Epithelial cell of proximal tubule (primary cell): ENCODE data around the gene TWSG1. TPM values are rescaled to one million over a fixed set of nuclear protein-coding genes. Genes with fewer than 3 reads are reported as not detected.
"Not testable (repeated sequence)": the region's sequence is repeated elsewhere in the genome, so short reads cannot be mapped to it uniquely, and the experiment has no call there.

Experiments used
- DNase-seq: peaks from one replicate; pipeline ENCODE4 v3.0.0-alpha.2; 2011; ENCODE audit warnings: low read depth
- H3K4me3 ChIP-seq: 2 replicates; pipeline ENCODE4 v1.5.1; 2011; ENCODE audit warnings: low read depth, mild to moderate bottlenecking, low read length
- CTCF ChIP-seq: conservative IDR thresholded peaks from 2 replicates; pipeline ENCODE4 v1.5.1; 2012; ENCODE audit warnings: low read depth, mild to moderate bottlenecking, low read length
- total RNA-seq: library from RNA; depleted of rRNA; stranded (reverse); fragments of >200 nt; gene quantifications from 2 replicates; pipeline ENCODE4 v1.2.3, GENCODE V29; 2015

TWSG1 gene
- total RNA-seq, 1 donor from 2014 or later, result 40.5 TPM

GRCh38 chr18:9431296-9431695, 96.7 kb downstream of the TWSG1 start:
- no peak overlapping the region for H3K4me3 ChIP-seq
- no peak for TF ChIP-seq CTCF
- DNase-seq, result no peak

- DNase-seq, H3K4me3 ChIP-seq: not testable (repeated sequence)
These were observed 98.5 kb downstream of the TWSG1 start for GRCh38 chr18:9433122-9433521.

GRCh38 chr18:9433671-9434121, 99.1 kb downstream of the TWSG1 start:
- TF ChIP-seq CTCF, result no peak
- H3K4me3 ChIP-seq, result no peak overlapping the region
- DNase-seq, result no peak

- DNase-seq, result no peak
- no peak for TF ChIP-seq CTCF
- no peak overlapping the region for H3K4me3 ChIP-seq
These were observed 99.6 kb downstream of the TWSG1 start for GRCh38 chr18:9434122-9434701.

GRCh38 chr18:9435041-9435440, 100.5 kb downstream of the TWSG1 start:
- TF ChIP-seq CTCF, result no peak
- no peak overlapping the region for H3K4me3 ChIP-seq
- no peak for DNase-seq

- H3K4me3 ChIP-seq, result no peak overlapping the region
- TF ChIP-seq CTCF, result no peak
- no peak for DNase-seq
These were observed 101.8 kb downstream of the TWSG1 start for GRCh38 chr18:9436206-9436929.

GRCh38 chr18:9437021-9437437, 102.5 kb downstream of the TWSG1 start:
- H3K4me3 ChIP-seq, result no peak overlapping the region
- DNase-seq, result no peak
- TF ChIP-seq CTCF, result no peak
